HepG2 (cell line): Measurements from ENCODE around the gene DLEC1.

Experiments
- CREM ChIP-seq, 2 experiments: sonication (generic) in 1 of 2; formaldehyde crosslinking in 1 of 2; IDR thresholded peaks; 2 replicates each; pipeline versions ENCODE4 v1.4.0 to v1.6.1; 2016 to 2020; ENCODE audit warnings: antibody characterized with exemption in 1 of 2, mild to moderate bottlenecking in 1 of 2, missing genetic modification reagents in 1 of 2
- EZH2 ChIP-seq: conservative IDR thresholded peaks from 2 replicates; pipeline ENCODE4 v1.6.1; 2012; ENCODE audit warnings: mild to moderate bottlenecking, low read depth, low read length, moderate library complexity
- HDAC6 ChIP-seq: fragments of 200-600 bp; sonication (generic); IDR thresholded peaks from 2 replicates; pipeline ENCODE4 v1.7.0; 2017; ENCODE audit warnings: mild to moderate bottlenecking, antibody characterized with exemption, low read length, low read depth
- KLF15 ChIP-seq: sonication (generic); formaldehyde crosslinking; IDR thresholded peaks from 2 replicates; pipeline ENCODE4 v1.8.1; 2023; ENCODE audit warnings: borderline replicate concordance, mild to moderate bottlenecking, inconsistent platforms, missing genetic modification reagents, mixed read lengths
- MBD4 ChIP-seq: IDR thresholded peaks from 2 replicates; pipeline ENCODE4 v1.6.1; 2012; ENCODE audit warnings: low read length, inconsistent platforms, borderline replicate concordance
- SRSF4 ChIP-seq: fragments of 200-400 bp; formaldehyde crosslinking; IDR thresholded peaks from one replicate; pipeline ENCODE4 v1.6.1; 2018; ENCODE audit warnings: mild to moderate bottlenecking, low read depth, low read length, moderate library complexity; ENCODE audit not compliant: poor library complexity, severe bottlenecking
- TF ChIP-seq, protein P1 (sequence below): sonication (generic); formaldehyde crosslinking; IDR thresholded peaks from 2 replicates; pipeline ENCODE4 v1.8.1; 2023; ENCODE audit warnings: mild to moderate bottlenecking, missing genetic modification reagents, borderline replicate concordance
- TF ChIP-seq, protein P2 (sequence below): sonication (generic); formaldehyde crosslinking; IDR thresholded peaks from 2 replicates; pipeline ENCODE4 v1.5.0; 2020; ENCODE audit warnings: missing genetic modification reagents
- TF ChIP-seq, protein P3 (sequence below): sonication (generic); formaldehyde crosslinking; IDR thresholded peaks from 2 replicates; pipeline ENCODE4 v1.4.0; 2020; ENCODE audit warnings: low read depth, missing genetic modification reagents

DNA sequence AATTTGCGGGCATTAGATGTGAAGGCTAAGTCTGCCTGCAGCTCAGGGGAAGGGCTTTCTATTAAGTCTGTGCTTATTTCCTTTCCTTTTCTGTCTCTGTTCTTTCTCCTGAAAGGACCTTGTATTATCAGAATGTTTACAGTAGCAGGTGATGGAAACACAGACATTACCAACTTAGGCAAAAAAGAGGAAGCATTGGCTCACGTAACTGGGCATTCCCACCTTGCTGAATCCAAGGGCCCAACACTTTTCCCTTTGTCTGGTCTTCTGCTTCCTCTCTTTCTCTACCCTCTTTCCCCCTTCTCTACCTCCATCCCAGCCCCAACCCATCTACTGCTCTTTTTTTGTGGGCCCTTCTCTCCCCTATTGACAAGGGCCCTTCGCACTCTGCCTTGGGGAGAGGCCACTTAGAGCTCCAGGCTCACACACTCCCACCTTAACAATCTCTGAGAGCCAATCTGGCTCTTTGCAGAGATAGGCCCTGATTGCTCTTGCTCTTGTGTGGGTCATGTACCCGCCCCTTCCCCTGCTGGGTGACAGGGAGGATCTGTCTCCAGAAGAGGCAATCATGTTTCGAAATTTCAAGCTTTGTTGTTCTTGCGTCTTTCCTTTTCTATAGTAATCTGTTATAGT is 62.9 kb downstream of the DLEC1 start:
- TF ChIP-seq EZH2 = no peak
- TF ChIP-seq CREM (IDR thresholded peaks at IDR 0.05) = no peak
- TF ChIP-seq CREM (CRISPR knock-in tag; IDR thresholded peaks at IDR 0.05) = no peak
- TF ChIP-seq, protein P1, sequence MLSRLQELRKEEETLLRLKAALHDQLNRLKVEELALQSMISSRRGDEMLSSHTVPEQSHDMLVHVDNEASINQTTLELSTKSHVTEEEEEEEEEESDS = no peak
- TF ChIP-seq, protein P2, sequence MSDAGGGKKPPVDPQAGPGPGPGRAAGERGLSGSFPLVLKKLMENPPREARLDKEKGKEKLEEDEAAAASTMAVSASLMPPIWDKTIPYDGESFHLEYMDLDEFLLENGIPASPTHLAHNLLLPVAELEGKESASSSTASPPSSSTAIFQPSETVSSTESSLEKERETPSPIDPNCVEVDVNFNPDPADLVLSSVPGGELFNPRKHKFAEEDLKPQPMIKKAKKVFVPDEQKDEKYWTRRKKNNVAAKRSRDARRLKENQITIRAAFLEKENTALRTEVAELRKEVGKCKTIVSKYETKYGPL = no peak
- no peak for TF ChIP-seq MBD4
- TF ChIP-seq SRSF4 = no peak
- TF ChIP-seq, protein P3, sequence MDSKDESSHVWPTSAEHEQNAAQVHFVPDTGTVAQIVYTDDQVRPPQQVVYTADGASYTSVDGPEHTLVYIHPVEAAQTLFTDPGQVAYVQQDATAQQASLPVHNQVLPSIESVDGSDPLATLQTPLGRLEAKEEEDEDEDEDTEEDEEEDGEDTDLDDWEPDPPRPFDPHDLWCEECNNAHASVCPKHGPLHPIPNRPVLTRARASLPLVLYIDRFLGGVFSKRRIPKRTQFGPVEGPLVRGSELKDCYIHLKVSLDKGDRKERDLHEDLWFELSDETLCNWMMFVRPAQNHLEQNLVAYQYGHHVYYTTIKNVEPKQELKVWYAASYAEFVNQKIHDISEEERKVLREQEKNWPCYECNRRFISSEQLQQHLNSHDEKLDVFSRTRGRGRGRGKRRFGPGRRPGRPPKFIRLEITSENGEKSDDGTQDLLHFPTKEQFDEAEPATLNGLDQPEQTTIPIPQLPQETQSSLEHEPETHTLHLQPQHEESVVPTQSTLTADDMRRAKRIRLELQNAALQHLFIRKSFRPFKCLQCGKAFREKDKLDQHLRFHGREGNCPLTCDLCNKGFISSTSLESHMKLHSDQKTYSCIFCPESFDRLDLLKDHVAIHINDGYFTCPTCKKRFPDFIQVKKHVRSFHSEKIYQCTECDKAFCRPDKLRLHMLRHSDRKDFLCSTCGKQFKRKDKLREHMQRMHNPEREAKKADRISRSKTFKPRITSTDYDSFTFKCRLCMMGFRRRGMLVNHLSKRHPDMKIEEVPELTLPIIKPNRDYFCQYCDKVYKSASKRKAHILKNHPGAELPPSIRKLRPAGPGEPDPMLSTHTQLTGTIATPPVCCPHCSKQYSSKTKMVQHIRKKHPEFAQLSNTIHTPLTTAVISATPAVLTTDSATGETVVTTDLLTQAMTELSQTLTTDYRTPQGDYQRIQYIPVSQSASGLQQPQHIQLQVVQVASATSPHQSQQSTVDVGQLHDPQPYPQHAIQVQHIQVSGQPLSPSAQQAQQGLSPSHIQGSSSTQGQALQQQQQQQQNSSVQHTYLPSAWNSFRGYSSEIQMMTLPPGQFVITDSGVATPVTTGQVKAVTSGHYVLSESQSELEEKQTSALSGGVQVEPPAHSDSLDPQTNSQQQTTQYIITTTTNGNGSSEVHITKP (CRISPR knock-in tag) = no peak
- no peak for TF ChIP-seq HDAC6
- no peak for TF ChIP-seq KLF15 (CRISPR knock-in tag)
